ENCODE measurements around the gene SIK3. TPM values are rescaled to one million over a fixed set of nuclear protein-coding genes. Genes with fewer than 3 reads are reported as not detected.

Gene SIK3
- total and polyA plus RNA-seq, 2 experiments from 2014 or later, result 6.1 to 33.9 TPM

- no peak overlapping the region for H3K4me3 Mint-ChIP-seq
- no peak overlapping the region for H3K27ac ChIP-seq (ENCODE audit: low read depth)
- H3K27me3 ChIP-seq (ENCODE audit: insufficient read depth), result no peaks in the 10 kb centered on the region
- H4K20me1 ChIP-seq (replicated peaks; ENCODE audit: insufficient read depth), result no peaks in the 10 kb centered on the region
- H3K4me2 ChIP-seq, result no peak overlapping the region
- no peak overlapping the region for H3K27ac Mint-ChIP-seq
- H3K9me3 Mint-ChIP-seq, result no peaks in the 10 kb centered on the region
- no peaks in the 10 kb centered on the region for H3F3A ChIP-seq (replicated peaks; ENCODE audit: low read depth)
- DNase-seq (ENCODE audit: low spot score) (no peak), ATAC-seq (no peak)
- H3K4me1 Mint-ChIP-seq, result peaks cover 5% of the 10 kb centered on the region
- no peaks in the 10 kb centered on the region for H3K27me3 Mint-ChIP-seq (ENCODE audit: insufficient read depth, low read depth, poor library complexity)
- H3K4me3 ChIP-seq, result no peak overlapping the region
- no peaks in the 10 kb centered on the region for H3K4me1 ChIP-seq (ENCODE audit: insufficient read depth)
- H3K9me2 ChIP-seq (ENCODE audit: insufficient read depth), result no peaks in the 10 kb centered on the region
- no peak overlapping the region for H2AFZ ChIP-seq
- H3K79me2 ChIP-seq (replicated peaks; ENCODE audit: insufficient read depth), result no peaks in the 10 kb centered on the region
- H3K36me3 Mint-ChIP-seq (ENCODE audit: low read depth), result no peaks in the 10 kb centered on the region
- no peaks in the 10 kb centered on the region for H3K36me3 ChIP-seq (ENCODE audit: insufficient read depth)
- TF ChIP-seq POLR2AphosphoS5 (IDR thresholded peaks at IDR 0.05; ENCODE audit: low read depth), result no peak
- TF ChIP-seq CREB1 (CRISPR knock-in tag; IDR thresholded peaks at IDR 0.05; ENCODE audit: low read depth), result no peak
- TF ChIP-seq NANOG (IDR thresholded peaks at IDR 0.05; ENCODE audit: borderline replicate concordance), result no peak
- TF ChIP-seq ZNF331 (CRISPR knock-in tag; IDR thresholded peaks at IDR 0.05; ENCODE audit: low read depth), result no peak
- TF ChIP-seq EZH2 (IDR thresholded peaks at IDR 0.05; ENCODE audit: low read depth, unreplicated experiment), result no peak
- TF ChIP-seq ZNF462 (CRISPR knock-in tag; IDR thresholded peaks at IDR 0.05), result no peak
- TF ChIP-seq JUNB (IDR thresholded peaks at IDR 0.05; ENCODE audit: unreplicated experiment), result no peak
- no peak for TF ChIP-seq STAT1 (IDR thresholded peaks at IDR 0.05; ENCODE audit: unreplicated experiment)
- no peak for TF ChIP-seq ETS1 (IDR thresholded peaks at IDR 0.05)
- no peak for TF ChIP-seq EZH2phosphoT487 (IDR thresholded peaks at IDR 0.05; ENCODE audit: unreplicated experiment)
- TF ChIP-seq, protein P1, sequence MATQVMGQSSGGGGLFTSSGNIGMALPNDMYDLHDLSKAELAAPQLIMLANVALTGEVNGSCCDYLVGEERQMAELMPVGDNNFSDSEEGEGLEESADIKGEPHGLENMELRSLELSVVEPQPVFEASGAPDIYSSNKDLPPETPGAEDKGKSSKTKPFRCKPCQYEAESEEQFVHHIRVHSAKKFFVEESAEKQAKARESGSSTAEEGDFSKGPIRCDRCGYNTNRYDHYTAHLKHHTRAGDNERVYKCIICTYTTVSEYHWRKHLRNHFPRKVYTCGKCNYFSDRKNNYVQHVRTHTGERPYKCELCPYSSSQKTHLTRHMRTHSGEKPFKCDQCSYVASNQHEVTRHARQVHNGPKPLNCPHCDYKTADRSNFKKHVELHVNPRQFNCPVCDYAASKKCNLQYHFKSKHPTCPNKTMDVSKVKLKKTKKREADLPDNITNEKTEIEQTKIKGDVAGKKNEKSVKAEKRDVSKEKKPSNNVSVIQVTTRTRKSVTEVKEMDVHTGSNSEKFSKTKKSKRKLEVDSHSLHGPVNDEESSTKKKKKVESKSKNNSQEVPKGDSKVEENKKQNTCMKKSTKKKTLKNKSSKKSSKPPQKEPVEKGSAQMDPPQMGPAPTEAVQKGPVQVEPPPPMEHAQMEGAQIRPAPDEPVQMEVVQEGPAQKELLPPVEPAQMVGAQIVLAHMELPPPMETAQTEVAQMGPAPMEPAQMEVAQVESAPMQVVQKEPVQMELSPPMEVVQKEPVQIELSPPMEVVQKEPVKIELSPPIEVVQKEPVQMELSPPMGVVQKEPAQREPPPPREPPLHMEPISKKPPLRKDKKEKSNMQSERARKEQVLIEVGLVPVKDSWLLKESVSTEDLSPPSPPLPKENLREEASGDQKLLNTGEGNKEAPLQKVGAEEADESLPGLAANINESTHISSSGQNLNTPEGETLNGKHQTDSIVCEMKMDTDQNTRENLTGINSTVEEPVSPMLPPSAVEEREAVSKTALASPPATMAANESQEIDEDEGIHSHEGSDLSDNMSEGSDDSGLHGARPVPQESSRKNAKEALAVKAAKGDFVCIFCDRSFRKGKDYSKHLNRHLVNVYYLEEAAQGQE (IDR thresholded peaks at IDR 0.05; ENCODE audit: unreplicated experiment), result no peak
- TF ChIP-seq ZNF114 (CRISPR knock-in tag; IDR thresholded peaks at IDR 0.05), result no peak
- TF ChIP-seq CTCF (conservative IDR thresholded peaks at IDR 0.05; ENCODE audit: low read depth in 2 of 2), result no peak
Observed at GRCh38 chr11:116825854-116826750, 272.1 kb downstream of the SIK3 start.

Measured in GM23338 (cell line).